Left lung (tissue), 10 donors: ENCODE measurements around the gene ABCG1. TPM values are rescaled to one million over a fixed set of nuclear protein-coding genes. Genes with fewer than 3 reads are reported as not detected.

Experiments used
- ATAC-seq: fragments of 200-7000 bp; cut with Tn5 transposase; one replicate; pipeline ENCODE4 v1.9.1; 2020; ENCODE audit warnings: moderate library complexity
- DNase-seq, 4 donors: peaks; one replicate each; pipeline ENCODE4 v3.0.0-alpha.2; 2013 to 2020
- H3K27ac ChIP-seq, 2 donors: fragments of 200-600 bp; sonication (generic) in 1 of 2; one replicate each; pipeline versions ENCODE4 v1.5.0 to v1.8.0; 2020 to 2021
- H3K27me3 ChIP-seq, 2 donors: fragments of 200-600 bp; sonication (generic) in 1 of 2; one replicate each; pipeline versions ENCODE4 v1.5.0 to v1.8.0; 2020 to 2021
- H3K36me3 ChIP-seq, 2 donors: fragments of 200-600 bp; sonication (generic) in 1 of 2; one replicate each; pipeline versions ENCODE4 v1.5.0 to v1.8.0; 2020 to 2021
- H3K4me1 ChIP-seq, 2 donors: fragments of 200-600 bp; one replicate each; pipeline ENCODE4 v1.8.0; 2021
- H3K4me3 ChIP-seq, 2 donors: fragments of 200-600 bp; sonication (generic) in 1 of 2; one replicate each; pipeline versions ENCODE4 v1.5.0 to v1.8.0; 2020 to 2021; ENCODE audit warnings: mild to moderate bottlenecking in 1 of 2
- H3K9me3 ChIP-seq, 2 donors: fragments of 200-600 bp; sonication (generic) in 1 of 2; one replicate each; pipeline versions ENCODE4 v1.5.0 to v1.8.0; 2020 to 2021
- intact Hi-C, 2 donors: fragments of 100-400 bp; cut with DNase I; formaldehyde crosslinking; loops; one replicate each; pipeline versions ENCODE4 v1.11.2 to v1.14.2; 2022
- polyA plus RNA-seq, 6 donors: library from polyadenylated mRNA; unstranded; fragments of 120-200 nt; gene quantifications; one replicate each; pipeline ENCODE4 v1.2.1, GENCODE V29; 2013; ENCODE audit not compliant: insufficient read length in 6 of 6
- total RNA-seq, 2 donors: library from RNA; stranded (reverse); fragmentation: NEBNext Ultra II Directional; extraction: Animal tissue kit (Norgen Biotek cat#: 25700); gene quantifications; one replicate each; pipeline ENCODE4 v1.2.1, GENCODE V29; 2021
- TF ChIP-seq, protein P1 (sequence below), 2 donors: fragments of 200-600 bp; sonication (generic) in 1 of 2; IDR thresholded peaks; one replicate each; pipeline versions ENCODE4 v1.5.0 to v1.8.0; 2021; ENCODE audit warnings: antibody characterized with exemption in 2 of 2
- donor health status: DM: no; HTN: yes; CAD: no.
- donor health status: DM: no; HTN: no; CAD: no.

The ABCG1 gene
- total and polyA plus RNA-seq, 8 donors: 6.8 to 53.8 (median 10.5) TPM

DNA sequence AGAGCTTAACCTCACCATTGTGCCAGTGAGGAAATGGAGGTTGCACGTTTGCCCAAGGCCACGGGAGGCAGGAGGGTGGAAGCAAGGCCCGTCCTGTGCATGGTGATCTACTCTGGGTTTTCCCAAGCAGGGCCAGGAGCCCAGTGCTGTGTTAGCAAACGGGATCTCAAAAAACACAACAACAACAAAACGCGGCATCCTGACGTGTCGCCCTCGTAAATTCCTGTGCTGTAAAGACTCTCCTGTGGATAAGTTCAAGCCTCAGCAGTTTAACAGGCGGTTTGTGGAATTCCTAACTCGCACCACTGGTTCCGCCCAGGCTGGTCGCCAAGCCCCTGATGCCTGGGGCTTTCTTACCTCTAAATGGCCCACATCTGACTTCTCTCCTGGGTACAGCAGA is 57.1 kb downstream of the ABCG1 start:
- Histone ChIP-seq H3K27me3 (no peaks in the 10 kb centered on the region), H3K9me3 (no peaks in the 10 kb centered on the region), H3K4me1 (no peaks in the 10 kb centered on the region), H3K36me3 (peaks cover 0 to 56% of the 10 kb centered on the region in 2 donors), H3K4me3 (no peak overlapping the region), H3K27ac (no peak overlapping the region)
- TF ChIP-seq, protein P1, sequence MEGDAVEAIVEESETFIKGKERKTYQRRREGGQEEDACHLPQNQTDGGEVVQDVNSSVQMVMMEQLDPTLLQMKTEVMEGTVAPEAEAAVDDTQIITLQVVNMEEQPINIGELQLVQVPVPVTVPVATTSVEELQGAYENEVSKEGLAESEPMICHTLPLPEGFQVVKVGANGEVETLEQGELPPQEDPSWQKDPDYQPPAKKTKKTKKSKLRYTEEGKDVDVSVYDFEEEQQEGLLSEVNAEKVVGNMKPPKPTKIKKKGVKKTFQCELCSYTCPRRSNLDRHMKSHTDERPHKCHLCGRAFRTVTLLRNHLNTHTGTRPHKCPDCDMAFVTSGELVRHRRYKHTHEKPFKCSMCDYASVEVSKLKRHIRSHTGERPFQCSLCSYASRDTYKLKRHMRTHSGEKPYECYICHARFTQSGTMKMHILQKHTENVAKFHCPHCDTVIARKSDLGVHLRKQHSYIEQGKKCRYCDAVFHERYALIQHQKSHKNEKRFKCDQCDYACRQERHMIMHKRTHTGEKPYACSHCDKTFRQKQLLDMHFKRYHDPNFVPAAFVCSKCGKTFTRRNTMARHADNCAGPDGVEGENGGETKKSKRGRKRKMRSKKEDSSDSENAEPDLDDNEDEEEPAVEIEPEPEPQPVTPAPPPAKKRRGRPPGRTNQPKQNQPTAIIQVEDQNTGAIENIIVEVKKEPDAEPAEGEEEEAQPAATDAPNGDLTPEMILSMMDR (IDR thresholded peaks at IDR 0.05): no peak
- ATAC-seq (no peak), DNase-seq (peak in 1 of 4 donors; percentile 19)
- intact Hi-C loops: no loop called here

DNA sequence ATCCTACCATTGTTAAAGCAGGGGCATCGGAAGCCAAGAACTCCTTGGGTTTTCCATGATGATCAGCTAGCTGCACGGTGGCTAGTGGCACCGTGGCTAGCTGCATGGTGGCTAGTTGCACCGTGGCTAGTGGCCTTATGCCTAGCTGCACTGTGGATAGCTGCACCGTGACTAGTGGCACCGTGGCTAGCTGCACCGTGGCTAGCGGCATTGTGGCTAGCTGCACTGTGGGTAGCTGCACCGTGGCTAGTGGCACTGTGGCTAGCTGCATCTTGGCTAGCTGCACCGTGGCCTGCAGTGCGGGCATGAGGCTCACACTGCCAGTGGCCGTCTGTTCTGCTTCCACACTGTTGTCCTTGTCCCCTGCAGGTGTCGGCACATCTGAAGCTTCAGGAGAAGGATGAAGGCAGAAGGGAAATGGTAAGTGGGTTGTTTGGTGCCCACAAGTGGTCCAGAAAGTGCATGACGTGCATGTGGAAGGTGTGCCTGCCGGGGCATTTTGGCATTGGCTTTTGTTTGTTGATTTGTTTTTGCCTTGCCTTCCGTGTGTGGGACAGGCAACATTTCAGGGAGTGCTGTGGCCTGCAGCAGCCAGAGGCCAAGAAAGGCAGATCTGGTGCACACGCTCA is 57.7 kb downstream of the ABCG1 start:
- Histone ChIP-seq H3K4me3 (no peak overlapping the region), H3K9me3 (no peaks in the 10 kb centered on the region), H3K27ac (no peak overlapping the region), H3K27me3 (no peaks in the 10 kb centered on the region), H3K4me1 (no peaks in the 10 kb centered on the region), H3K36me3 (peaks cover 0 to 61% of the 10 kb centered on the region in 2 donors)
- DNase-seq (peak in 1 of 4 donors; percentile 49), ATAC-seq (no peak)
- intact Hi-C loops: no loop called here
- TF ChIP-seq, protein P1 (IDR thresholded peaks at IDR 0.05): no peak

GRCh38 chr21:42277593-42277992 is 58.7 kb downstream of the ABCG1 start:
- Histone ChIP-seq H3K4me3 (no peak overlapping the region), H3K9me3 (no peaks in the 10 kb centered on the region), H3K4me1 (no peaks in the 10 kb centered on the region), H3K36me3 (peaks cover 0 to 71% of the 10 kb centered on the region in 2 donors), H3K27ac (no peak overlapping the region), H3K27me3 (no peaks in the 10 kb centered on the region)
- no peak for ATAC-seq
- intact Hi-C loops: no loop called here
- TF ChIP-seq, protein P1 (IDR thresholded peaks at IDR 0.05): no peak
- no peak for DNase-seq

DNA sequence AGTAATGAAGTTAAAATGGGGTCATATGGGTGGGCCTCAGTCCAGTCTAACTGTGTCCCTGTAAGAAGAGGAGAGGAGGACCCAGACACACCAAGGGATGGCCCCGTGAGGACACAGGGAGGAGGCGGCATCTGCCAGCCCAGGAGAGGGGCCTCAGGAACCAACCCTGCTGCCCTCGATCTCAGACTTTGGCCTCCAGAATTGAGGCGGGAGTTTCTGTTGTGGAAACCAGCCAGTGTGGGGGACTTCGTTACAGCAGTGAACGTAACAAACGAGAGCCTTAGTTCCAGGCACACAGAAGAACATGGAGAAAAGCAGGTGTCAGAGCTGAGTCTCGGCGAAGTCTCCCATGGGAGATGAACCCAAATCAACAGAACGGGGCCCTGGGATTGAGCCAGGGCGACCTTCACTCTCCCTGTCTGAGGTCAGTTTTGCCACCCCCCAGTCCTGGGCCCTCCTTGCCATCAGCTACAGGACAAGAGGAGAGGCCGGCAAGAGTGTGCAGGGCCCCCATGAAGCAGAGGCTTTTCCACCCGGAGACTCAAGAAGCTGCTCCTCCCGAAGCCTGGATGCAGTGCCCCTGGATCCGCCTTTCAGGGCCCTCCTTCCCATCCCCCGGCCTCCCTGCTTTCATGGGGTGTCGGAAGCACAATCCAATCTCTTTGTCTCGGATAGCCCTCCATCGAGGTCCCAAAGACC is 59.7 kb downstream of the ABCG1 start:
- no peak for ATAC-seq
- H3K9me3 ChIP-seq: no peaks in the 10 kb centered on the region
- H3K4me1 ChIP-seq: no peaks in the 10 kb centered on the region
- peak in 1 of 4 donors; percentile 45 for DNase-seq
- H3K4me3 ChIP-seq: no peak overlapping the region
- no peaks in the 10 kb centered on the region for H3K27me3 ChIP-seq
- TF ChIP-seq, protein P1 (IDR thresholded peaks at IDR 0.05): no peak
- H3K27ac ChIP-seq: no peak overlapping the region
- peaks cover 0 to 69% of the 10 kb centered on the region in 2 donors for H3K36me3 ChIP-seq
- intact Hi-C loops: no loop called here

GRCh38 chr21:42279341-42279871 is 60.5 kb downstream of the ABCG1 start:
- TF ChIP-seq, protein P1 (IDR thresholded peaks at IDR 0.05): no peak
- Histone ChIP-seq H3K36me3 (peaks cover 0 to 65% of the 10 kb centered on the region in 2 donors), H3K4me3 (no peak overlapping the region), H3K27ac (no peak overlapping the region), H3K9me3 (no peaks in the 10 kb centered on the region), H3K4me1 (no peaks in the 10 kb centered on the region), H3K27me3 (no peaks in the 10 kb centered on the region)
- DNase-seq: no peak
- intact Hi-C loops: no loop called here
- no peak for ATAC-seq
